Measurements from ENCODE around the gene PTGES3L.
"Not testable (repeated sequence)": the region's sequence is repeated elsewhere in the genome, so short reads cannot be mapped to it uniquely, and the experiment has no call there.

Gene PTGES3L

DNA sequence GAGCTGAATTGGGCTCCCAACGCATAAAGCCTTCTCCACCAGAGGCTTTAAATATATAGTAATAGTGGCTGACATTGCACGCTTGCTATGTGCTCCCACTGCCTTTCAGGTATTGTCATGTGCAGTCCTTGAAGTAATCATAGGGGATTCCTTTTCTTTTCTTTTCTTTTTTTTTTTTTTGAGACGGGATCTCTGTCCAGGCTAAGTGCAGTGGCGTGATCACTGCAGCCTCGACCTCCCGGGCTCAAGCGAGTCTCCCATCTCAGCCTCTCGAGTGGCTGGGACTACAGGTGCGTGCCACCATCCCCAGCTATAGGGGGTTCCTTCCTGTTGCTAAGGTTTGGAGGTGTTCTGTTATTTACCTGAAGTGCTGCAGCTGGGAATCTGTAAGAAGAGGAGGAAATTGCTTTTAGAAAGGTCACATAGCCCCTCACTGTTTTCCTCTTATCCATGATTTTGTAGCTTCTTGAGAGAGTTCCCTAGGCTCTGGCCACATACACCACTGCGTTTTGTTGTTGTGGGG lies 19.2 kb upstream of the PTGES3L start:
- Histone ChIP-seq H3K27ac (peak overlapping the region; percentile 83 to 85), H3K4me1 (peaks cover 0 to 20% (median 17%) of the 10 kb centered on the region in 4 donors), H3K27me3 (no peaks in the 10 kb centered on the region), H3K4me3 (peak overlapping the region; percentile 57 to 74), H3K36me3 (peaks cover 31 to 51% (median 31%) of the 10 kb centered on the region in 3 donors), H3K9me3 (no peaks in the 10 kb centered on the region)
- intact Hi-C loops (cut with DNase I; ENCODE audit: low total_unique reads), result loop anchor here (5.0 kb wide), 1 partner anchor 157 kb away; the partner anchor contains the start of gene AOC2
- TF ChIP-seq, protein P1, sequence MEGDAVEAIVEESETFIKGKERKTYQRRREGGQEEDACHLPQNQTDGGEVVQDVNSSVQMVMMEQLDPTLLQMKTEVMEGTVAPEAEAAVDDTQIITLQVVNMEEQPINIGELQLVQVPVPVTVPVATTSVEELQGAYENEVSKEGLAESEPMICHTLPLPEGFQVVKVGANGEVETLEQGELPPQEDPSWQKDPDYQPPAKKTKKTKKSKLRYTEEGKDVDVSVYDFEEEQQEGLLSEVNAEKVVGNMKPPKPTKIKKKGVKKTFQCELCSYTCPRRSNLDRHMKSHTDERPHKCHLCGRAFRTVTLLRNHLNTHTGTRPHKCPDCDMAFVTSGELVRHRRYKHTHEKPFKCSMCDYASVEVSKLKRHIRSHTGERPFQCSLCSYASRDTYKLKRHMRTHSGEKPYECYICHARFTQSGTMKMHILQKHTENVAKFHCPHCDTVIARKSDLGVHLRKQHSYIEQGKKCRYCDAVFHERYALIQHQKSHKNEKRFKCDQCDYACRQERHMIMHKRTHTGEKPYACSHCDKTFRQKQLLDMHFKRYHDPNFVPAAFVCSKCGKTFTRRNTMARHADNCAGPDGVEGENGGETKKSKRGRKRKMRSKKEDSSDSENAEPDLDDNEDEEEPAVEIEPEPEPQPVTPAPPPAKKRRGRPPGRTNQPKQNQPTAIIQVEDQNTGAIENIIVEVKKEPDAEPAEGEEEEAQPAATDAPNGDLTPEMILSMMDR (IDR thresholded peaks at IDR 0.05), result no peak
- no peak for DNase-seq

DNA sequence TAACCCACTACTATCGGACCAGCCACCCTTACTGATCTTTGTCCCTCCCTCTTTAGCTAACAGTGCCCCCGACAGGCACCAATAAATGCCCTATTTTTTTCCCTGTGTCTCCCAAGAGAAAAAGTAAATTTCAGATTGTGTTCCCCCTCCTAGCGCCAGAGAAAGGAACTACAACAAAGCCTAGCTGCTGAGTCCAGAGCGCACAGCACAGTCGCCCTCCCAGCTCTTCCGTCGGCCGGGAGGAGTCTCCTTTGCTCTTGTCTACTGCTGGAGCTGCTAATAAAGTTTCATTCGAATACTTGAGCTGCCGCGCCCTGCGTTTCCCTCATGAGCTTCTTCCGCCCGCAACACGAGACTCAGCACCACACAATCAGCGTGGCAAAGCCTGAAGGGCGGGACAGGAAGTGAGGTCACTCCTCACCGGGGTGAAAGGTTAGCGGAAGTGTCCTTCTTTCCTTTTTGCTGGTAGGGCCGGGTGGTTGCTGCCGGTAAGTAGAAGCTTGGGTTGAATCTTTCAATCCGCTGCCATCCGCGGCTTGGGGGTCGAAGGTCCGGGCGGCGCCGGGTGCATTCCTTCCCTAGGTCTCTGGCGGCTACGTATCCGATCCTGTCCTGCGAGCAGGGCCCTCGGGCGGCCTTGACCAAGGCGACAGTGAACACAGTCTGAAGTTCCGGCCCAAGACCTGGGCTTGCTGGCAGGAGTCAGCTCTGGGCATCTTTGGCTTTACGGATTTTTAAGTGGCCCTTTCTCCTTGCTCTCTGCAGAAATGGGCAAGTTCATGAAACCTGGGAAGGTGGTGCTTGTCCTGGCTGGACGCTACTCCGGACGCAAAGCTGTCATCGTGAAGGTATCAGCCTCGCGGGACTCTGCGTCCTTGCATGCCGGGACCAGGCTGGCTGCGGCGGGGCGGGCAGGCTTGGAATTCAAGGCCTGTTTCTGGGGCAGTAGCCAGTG lies 18.4 kb upstream of the PTGES3L start, which contains the start of gene RPL27:
TSS of gene RPL27 (plus strand) at position 436 of the 955 bp plus-strand sequence. CDS start at position 768, 332 bp downstream.
- intact Hi-C loops (cut with DNase I; ENCODE audit: low total_unique reads), result loop anchor here (5.0 kb wide), 1 partner anchor 156 kb away; the partner anchor contains the start of gene AOC2
- DNase-seq, result peak; percentile 99 to 100
- H3K9me3 ChIP-seq, result no peaks in the 10 kb centered on the region
- peaks cover 0 to 20% (median 17%) of the 10 kb centered on the region in 4 donors for H3K4me1 ChIP-seq
- H3K36me3 ChIP-seq, result peaks cover 31 to 51% (median 39%) of the 10 kb centered on the region in 3 donors
- H3K27ac ChIP-seq, result peak within 1 kb of the TSS; percentile 83 to 85
- peak within 1 kb of the TSS; percentile 57 to 74 for H3K4me3 ChIP-seq
- TF ChIP-seq, protein P1 (IDR thresholded peaks at IDR 0.05), result peak; percentile 90 to 94
- no peaks in the 10 kb centered on the region for H3K27me3 ChIP-seq

DNA sequence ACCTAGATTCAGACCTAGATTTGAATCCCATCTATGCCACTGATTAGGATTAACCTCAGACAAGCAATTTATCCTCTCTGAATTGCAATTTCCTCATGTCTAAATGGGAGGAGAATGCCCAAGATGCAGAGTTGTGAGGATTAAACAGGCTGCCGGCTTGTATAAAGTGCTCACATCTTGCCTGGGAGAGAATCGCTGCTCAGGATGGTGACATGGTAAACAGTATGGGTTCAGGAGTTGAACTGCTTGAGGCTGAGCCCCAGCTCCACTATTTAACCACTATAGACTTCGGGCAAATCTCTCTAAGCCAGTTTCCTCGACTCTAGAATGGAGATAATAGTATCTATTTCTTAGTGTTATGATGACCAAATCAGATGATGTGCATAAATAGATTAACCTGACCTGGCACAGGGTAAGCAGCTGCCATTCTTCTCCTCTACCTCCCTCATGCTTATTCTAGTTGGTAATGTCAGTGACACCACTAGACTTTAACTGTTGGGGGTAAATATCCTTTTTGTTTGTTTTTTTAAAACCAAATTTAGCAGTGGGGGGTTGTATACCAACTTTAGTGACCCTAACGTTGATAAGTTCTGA lies 17.6 kb upstream of the PTGES3L start:
- no peaks in the 10 kb centered on the region for H3K27me3 ChIP-seq
- intact Hi-C loops (cut with DNase I; ENCODE audit: low total_unique reads), result loop anchor here (5.0 kb wide), 1 partner anchor 155 kb away; the partner anchor contains the start of gene AOC2
- TF ChIP-seq, protein P1 (IDR thresholded peaks at IDR 0.05), result no peak
- no peak for DNase-seq
- peak overlapping the region; percentile 30 to 74 for H3K4me3 ChIP-seq
- H3K27ac ChIP-seq, result peak overlapping the region; percentile 76 to 77
- H3K4me1 ChIP-seq, result peaks cover 0 to 20% (median 17%) of the 10 kb centered on the region in 4 donors
- H3K36me3 ChIP-seq, result peaks cover 28 to 51% (median 41%) of the 10 kb centered on the region in 3 donors
- no peaks in the 10 kb centered on the region for H3K9me3 ChIP-seq

DNA sequence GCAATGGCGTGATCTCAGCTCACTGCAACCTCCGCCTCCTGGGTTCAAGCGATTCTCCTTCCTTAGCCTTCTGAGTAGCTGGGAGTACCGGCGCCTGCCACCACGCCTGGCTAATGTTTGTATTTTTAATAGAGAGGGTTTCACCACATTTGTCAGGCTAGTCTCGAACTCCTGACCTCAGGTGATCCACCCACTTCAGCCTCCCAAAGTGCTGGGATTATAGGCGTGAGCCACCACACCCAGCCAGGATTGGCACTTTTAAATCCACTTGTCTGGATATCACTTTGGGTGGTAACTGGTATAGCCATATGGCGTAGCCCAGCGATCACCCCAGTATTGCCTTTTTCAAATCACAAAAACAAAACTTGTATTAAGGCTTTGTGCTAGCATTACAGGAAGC lies 14.0 kb upstream of the PTGES3L start:
- H3K27ac ChIP-seq; intact Hi-C loops (cut with DNase I; ENCODE audit: low total_unique reads); DNase-seq; H3K4me3 ChIP-seq; H3K27me3 ChIP-seq; H3K9me3 ChIP-seq: not testable (repeated sequence)
- peaks cover 0 to 11% (median 7%) of the 10 kb centered on the region in 4 donors for H3K4me1 ChIP-seq
- H3K36me3 ChIP-seq, result peaks cover 29 to 59% (median 47%) of the 10 kb centered on the region in 3 donors

DNA sequence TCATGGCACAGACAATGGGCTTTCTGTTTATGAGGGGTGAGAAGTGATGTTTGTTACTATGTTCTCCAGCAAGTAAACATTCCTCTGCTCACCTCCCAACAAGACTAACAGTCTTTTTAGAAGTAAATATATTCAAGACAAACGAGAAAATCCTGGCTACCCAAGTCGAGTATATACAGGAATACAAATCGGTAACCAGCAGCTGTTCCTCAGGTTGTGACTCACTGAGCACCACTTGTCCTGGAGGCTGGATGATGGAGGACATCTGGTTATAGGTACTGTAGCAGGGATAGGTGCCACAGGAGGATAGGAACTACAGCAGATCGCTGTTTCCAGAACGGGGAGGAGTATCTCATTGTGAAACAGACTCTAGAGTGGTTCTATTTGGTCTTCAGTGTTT lies 13.0 kb upstream of the PTGES3L start:
- no peak overlapping the region for H3K4me3 ChIP-seq
- H3K27me3 ChIP-seq, result no peaks in the 10 kb centered on the region
- TF ChIP-seq, protein P1 (IDR thresholded peaks at IDR 0.05), result no peak
- H3K27ac ChIP-seq, result no peak overlapping the region
- H3K4me1 ChIP-seq, result peaks cover 0 to 7% (median 5%) of the 10 kb centered on the region in 4 donors
- no peaks in the 10 kb centered on the region for H3K9me3 ChIP-seq
- H3K36me3 ChIP-seq, result peaks cover 39 to 69% (median 58%) of the 10 kb centered on the region in 3 donors
- no peak for DNase-seq
- intact Hi-C loops (cut with DNase I; ENCODE audit: low total_unique reads), result no loop called here
